GM21526 (cell line): ENCODE data around the gene LURAP1L.

Source experiments
- ATAC-seq: cut with Tn5 transposase; IDR thresholded peaks from one replicate; pipeline ENCODE4 v1.9.1; 2021; ENCODE audit warnings: moderate library complexity; ENCODE audit not compliant: unreplicated experiment, low FRiP score

The LURAP1L gene, protein sequence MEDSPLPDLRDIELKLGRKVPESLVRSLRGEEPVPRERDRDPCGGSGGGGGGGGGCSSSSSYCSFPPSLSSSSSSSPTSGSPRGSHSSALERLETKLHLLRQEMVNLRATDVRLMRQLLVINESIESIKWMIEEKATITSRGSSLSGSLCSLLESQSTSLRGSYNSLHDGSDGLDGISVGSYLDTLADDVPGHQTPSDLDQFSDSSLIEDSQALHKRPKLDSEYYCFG

DNA sequence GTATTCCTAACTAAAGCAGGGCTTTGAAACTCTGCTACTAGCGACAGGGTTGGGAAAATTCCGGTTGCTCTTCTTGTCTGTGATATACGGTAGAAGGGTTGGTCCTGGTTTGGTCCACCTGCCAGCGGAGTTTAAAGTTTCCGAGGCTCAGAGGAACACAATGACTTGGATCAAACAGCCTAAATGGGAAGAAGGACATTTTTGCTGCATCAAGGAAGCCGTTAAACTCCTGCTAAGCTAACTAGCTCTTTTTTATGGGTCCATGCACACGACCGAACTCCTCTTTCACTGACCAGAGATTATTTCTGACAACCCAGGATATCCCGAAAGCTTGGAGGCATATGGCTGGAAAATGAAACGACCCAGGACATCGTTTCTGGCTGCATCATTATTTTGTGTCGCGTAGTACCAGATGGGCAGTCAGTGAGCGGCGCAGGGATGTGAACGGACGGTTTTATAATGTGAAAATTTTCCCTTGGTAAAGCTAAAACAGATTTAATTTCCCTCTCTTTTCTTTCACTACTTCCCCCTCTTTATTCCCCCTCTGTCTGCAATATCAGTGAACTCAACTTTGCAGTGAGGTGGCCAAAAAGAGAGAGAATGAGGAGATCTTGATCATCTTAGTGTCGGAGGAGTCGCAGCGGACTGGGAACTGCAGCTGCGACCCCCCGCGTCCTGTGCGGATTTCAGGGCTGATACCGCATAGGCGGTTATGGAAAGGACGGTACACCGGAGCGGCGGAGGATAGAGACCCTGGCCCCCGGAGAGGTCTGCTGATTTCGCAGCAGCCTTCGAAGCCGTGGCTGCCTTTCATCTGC is at the start of gene LURAP1L:
Gene LURAP1L (plus strand): TSS at position 160 of the 818 bp plus-strand sequence. CDS start 696 bp downstream, outside the sequence.
- no peak for ATAC-seq

DNA sequence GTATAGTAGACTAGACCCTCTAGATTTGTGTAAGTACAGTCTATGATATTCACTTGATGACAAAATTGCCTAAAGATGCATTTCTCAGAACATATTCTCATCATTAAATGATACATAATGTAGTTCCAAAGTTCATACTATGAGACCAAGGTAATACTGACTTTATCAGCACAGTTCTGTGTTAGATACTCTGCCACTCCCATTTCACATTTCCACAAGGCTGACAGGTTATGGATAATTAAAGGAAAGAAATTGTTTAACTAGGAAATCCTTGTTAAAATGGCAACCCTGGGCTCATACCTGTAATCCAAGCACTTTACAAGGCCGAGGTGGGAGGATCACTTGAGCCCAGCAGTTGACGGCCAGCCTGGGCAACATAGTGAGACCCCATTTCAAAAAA is 48.0 kb upstream of the LURAP1L start:
- ATAC-seq: no peak

DNA sequence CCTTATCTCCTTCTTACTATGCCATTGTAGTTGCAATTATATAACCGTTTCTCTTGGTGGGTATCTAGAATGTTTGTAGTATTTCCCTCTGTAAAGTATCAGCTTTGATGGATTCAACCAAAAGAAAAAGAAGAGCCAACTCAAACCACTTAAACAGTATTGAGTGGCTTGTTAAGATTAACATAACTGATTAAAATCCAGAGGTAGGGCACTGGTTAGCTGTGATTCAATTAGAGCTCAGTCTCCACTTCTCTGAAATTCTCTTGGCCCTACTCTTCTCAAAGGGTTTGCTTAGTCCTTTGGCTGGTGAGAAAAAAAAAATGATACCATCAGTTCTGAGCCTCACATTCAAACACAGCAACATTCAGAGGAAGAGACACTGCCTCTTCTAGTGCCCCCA is 44.6 kb upstream of the LURAP1L start:
- ATAC-seq: no peak

DNA sequence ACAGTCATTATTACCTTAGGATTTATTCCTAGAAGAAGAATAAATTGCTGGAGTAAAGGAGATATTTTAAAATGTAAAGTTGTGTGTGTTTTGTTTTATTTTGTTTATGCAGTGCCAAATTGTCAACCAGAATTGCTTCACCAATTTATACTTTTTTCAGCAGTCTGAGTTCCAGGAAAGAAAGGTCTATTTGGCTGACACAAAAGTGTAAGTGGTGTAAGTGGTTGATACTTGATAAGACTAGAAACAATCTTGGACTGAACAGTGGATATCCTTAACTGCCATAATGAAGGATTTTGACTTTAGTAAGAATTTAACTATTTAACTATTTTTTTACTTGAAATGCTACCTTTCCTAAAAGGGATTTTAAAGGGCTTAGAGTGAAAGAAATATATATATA is 43.9 kb upstream of the LURAP1L start:
- ATAC-seq: no peak

DNA sequence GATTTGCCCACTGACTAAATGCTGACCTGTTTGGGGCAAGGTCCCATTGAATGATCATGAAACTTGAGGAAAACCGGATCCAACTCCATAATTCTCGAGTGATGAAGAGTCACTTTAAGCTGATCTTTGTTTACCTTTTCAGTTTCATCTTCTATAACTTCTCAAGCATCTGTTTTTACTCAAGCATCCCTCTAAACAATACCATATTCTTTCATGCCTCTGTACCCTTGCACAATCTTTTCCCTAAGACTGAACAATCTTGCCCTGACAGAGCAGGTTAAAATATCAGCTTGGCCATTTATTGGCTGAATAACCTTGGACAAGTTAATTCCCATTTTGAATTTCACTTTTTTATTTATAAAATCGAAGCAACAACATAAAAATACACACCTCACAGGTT is 41.8 kb upstream of the LURAP1L start:
- ATAC-seq: no peak

DNA sequence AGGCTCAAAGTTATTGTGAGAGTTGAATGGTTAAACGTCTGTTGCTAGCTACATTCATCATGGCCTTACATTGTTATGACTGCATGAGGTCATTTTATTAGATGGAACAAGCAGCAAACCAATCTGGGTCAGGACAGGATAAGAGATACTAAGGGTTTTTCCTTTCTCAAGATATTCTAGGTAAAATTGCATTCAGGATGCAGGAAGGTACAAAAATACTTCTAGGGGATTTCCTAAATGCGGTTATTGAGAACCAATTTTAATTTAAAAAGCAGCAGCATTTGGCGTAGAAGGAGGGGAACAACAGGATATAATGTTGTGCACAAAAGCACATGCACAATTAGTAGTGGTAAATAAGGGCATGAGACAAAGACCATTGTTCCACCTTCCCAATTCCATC is 39.2 kb upstream of the LURAP1L start:
- ATAC-seq: no peak

DNA sequence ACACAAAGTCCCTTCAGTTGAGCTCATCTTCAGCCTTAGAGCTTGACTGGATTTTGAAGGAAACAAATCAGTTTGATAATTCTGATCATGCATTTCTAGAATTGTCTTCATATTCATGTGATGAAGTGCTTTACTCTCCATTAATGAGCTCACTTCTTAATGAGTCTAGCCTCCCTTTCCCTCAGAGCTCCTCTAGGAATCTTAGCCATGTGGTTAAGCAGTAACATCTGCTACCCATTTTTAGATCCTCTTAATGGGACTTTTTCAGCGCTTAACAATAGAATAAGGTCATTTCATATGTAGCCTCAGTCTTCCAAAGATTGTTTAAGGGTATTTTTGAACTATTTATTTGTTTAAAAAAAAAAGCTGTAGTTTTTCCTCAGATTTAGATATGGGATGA is 36.9 kb upstream of the LURAP1L start:
- ATAC-seq: no peak

DNA sequence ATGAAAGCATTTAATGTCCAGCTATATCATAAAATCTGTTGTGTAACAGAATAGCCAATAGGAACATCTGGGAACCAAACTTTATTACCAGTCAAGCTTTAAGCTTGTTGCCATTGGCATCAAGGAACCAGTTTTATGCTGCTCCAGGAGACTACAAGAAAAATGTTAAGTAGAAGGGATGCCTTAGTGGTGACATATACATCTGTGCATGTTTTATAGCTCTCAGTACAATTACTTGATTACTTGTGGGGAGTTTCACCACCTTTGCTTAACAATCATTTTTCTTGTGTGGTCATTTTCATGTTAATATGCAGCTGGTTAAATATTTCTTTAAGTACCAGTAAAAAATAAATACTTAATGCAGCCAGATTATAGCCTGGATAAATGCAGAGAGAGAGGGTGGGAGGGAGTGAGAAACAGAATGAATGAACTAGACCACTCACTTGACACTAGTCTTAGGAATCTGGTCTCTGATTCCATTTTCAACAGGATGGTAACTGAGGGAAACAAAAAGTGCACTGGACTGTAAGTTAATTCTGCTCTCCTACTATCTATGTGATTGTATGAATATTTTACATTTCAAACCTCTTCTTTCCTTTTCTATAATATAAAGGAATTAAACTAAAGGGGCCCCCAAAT is 35.7 kb upstream of the LURAP1L start:
- ATAC-seq: no peak

DNA sequence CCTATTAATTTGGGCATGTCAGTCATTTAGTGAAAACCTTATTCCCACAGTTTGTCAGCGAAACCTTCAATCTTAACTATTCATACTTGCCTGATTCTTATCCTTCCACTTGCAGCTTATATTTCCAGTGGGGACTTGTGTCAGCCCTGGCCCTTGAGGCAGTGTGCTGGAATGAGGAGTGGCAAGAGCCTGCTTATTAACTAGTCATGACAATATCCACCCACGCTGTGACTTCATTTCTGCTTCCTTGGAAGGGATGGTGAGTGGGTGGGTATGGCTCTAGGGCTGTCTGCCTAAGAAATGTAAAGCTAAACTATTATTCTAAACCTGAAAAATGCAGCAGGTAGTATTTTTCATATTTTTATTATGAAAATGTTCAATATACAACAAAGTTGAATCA is 34.0 kb upstream of the LURAP1L start:
- ATAC-seq: no peak

DNA sequence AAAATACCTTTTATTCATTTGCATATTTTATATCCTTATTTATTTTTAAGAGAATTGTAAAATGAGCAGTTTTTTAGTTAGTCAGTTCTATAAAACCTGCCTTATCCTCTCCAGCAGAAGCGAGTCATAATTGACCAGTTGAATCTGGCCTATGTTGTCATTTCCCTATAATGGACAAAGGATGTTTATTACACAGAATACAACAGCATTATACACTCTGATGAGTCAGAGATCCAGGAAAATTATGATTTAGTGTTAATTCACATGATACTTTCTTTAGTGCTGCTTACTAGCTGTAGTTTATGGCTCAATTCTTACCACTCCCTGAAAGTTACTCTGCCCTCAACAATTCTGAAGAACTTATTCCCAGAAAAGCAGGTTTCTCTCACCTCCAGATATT is 26.8 kb upstream of the LURAP1L start:
- no peak for ATAC-seq

DNA sequence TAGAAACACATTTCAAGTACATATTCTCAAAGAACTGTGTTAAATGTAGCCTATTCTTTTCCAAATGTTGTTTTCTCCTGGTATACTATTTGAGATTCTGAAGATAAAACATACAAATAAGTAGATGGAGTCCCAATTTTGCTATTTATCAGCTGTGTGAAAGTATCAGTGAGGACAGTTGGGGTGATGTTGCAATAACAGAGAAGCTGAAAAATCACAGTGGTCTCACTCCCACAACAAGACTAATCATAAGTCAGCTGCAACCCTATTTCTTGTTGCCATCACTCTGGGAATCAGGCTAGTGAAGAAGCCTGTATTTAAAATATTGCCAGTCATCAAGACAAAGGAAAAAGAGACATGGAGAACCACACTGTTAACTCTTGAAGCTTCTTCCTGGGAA is 25.9 kb upstream of the LURAP1L start:
- ATAC-seq: no peak

DNA sequence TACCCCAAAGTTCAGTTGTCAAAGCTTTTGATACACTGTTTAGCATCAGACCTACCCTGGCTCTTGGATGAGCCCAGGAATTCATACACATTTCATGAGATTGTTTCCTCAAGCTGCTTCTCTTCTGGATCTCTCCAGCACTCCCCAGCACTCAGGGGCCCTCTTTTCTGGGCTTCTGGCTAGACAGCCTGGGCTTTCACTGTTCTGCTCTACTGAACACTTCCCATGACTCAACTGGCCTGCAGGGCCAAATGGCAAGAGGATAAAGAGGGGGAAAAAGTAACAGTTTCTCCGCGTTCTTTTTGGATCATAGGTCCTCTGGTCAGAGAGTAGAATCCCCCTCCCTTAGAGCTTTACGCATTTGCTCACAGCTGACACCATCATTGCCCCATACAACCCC is 20.9 kb upstream of the LURAP1L start:
- no peak for ATAC-seq

DNA sequence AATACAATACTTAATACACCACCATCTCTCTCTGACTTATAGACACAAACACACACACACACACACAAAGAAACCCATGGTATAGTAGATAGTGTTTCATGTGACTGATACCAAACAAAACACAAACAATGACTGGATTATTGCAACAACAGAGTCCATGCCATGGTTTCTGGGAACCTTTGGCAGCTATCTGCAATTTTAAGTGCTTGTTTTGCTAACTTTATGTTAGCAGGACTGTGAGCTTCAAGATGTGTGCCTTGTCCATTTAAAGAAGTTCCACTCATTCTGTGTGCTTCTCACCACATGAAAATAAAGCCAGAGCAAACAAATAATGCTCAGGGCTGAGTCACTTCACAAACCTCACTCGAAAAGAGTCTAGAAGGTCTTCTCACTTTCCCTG is 15.1 kb upstream of the LURAP1L start:
- ATAC-seq: no peak

DNA sequence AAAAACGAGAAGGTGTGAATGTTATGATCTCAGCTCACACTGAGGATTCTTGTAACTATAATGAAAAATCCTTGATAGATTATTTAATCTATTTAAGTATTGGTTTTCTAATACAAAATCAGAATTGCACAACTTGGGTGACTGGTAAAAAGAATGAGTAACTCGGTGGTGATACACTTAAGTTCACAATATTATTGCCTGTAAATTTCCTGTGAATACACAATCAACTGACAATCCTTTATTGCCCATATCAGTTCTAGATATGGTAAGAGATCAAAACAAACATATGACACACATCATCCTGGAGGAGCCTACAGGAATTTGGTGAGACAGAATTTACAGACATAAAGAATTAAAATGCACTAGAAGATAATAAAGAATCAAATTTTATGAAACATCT is 14.1 kb upstream of the LURAP1L start:
- ATAC-seq: no peak

DNA sequence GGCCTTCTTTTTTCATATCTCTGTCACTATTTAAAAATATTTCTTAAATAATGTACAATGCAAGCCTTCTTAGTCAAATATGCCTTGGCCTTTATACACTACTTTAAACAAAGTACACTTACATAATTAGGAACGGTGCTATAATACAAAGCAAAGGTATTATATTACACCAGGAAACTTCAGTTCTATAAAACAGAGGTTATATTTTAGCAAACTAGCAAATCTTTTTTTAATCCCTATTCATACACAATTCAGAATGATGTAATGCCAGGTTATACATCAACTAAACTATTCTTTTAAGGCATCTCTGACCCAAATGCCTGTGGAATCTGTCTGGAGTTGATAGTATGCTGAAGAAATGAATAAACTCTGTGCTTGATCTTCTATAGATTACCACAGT is 10.7 kb upstream of the LURAP1L start:
- ATAC-seq: no peak

DNA sequence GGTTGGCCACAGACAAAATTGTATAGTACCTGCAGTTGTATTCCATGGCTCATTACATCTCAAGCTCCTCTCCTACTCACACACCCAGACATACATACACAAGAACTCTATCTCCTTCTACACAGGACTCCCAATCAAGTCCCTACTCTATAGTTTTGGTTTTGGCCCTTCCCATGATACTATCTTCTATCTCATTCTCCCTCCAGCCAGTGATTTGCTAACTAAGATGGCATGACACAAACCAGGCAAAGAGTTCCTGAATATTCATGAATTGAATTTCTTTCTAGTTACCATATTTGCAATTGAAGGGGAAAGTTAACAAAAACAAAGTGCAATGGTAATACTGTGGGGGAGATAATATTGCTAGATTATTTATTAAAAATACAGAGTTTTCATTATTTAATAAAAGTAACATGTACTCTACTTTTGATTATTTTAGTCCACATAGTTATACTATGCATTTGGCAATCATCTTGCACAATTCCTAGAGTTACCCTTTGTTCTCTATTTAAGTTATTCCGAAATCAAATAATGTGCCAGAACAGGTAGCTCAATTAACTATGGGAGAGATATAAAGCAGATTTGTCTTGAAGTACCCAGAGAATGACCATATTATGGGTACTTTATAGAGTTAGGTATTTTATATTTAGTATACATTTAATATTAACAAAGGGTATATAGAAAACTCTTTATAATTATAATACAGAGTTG is 9.6 kb upstream of the LURAP1L start:
- no peak for ATAC-seq

DNA sequence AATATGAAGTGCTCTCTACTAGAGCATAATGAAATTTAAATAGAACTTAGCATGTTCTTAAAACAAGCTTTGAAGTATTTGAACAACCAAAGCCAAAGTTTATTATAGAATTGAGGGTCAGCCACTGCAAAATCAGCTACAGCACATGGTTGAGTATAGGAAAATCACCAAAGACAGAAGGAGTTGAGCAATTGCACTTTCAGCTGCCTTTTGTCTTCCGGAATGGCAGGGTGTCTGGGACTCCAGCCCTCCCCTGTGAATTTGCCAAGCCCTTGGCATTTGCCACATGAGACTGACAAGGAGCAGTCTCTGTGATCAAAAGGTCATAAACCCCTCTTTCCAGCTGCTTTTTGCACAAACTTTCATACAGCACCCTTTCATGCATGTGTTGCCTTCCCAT is 8.5 kb upstream of the LURAP1L start:
- ATAC-seq: no peak

DNA sequence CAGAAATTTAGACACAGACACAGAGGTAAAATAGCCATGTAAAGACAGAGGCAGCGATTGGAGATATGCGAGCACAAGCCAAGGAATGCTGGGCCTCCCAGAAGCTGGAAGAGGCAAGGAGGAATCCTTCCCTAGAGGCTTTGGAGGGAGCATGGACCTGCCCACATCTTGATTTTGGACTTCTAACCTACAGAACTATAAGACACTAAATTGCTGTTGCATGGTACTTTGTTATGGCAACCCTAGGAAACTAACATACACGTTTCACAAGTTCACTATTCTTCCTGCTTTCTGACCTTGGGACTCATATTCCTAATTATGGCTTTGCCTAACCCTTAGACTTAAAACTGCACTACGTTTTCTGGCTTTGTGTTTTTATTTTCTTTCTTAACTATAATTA is 4.6 kb upstream of the LURAP1L start:
- ATAC-seq: no peak

DNA sequence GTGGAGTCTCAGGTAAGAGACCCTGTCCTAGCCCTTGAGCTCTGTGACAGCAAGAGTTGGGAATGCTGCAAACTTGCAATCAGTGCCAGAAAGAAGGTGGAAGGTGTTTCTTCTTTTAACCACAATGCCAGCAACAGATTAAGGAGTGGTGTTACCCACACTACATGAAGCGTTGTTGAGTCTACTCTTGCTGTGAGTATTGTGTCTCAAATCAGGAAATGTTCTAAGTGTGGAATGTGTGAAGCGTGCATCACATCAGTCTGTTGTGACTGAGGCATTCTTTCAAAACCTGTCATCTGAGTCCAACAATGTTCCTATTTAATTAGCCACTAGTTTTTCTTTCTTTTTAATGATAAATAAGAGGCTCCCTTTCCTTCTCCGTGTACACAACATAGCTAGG is 2.9 kb upstream of the LURAP1L start:
- ATAC-seq: no peak

DNA sequence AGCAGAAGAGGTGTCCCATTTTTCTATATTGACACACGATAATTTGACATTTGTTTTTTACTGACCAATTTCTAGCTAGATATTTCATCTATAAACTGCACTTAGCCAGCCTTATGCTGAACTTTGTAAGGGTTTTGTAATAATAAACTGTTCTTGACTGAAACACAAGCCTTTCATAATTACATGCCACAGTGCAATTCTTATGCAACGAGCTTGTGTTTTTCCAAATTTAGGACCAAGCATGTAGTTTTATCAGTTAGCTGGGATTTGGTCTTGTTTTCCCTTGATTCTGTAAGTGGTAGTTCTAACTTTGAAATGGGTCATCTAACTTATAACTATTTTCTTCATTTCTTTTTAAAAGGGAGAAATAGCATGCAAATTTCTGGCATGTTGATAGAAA is 1.3 kb upstream of the LURAP1L start:
- no peak for ATAC-seq
